A204.1 (cell line): ENCODE results near the gene ADAMTS17.
"Not testable (repeated sequence)": the region's sequence is repeated elsewhere in the genome, so short reads cannot be mapped to it uniquely, and the experiment has no call there.

Source experiments
- FAIRE-seq: peaks from 2 replicates; lab custom pipeline; 2012; peaks lifted over from hg19 to GRCh38; lab: Jason Lieb, UNC

The ADAMTS17 gene

DNA sequence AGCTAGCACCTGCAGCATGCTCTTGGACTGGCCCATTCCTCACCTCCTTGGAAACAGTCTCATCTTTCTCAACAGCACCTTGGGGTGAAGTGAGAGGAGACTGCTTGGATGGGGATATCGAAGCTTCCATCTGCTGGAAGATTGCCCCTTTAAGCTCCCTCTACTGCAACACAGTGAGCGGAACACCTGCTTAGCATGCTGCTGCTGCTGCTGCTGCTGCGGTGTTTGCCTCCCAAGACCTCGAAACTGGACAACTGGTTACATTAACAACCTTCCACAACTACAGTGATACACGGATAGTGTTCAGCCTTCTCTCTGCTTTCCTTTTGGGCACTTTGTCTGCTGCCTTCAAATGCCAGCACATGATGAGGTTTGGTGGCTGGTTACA is 354.7 kb downstream of the ADAMTS17 start:
- no peak for FAIRE-seq

GRCh38 chr15:99986297-99987118 is 355.3 kb downstream of the ADAMTS17 start:
- FAIRE-seq, result no peak

- FAIRE-seq, result no peak
These were observed 355.9 kb downstream of the ADAMTS17 start for GRCh38 chr15:99985878-99986277.

- no peak for FAIRE-seq
These were observed 357.1 kb downstream of the ADAMTS17 start for GRCh38 chr15:99984491-99985243.

DNA sequence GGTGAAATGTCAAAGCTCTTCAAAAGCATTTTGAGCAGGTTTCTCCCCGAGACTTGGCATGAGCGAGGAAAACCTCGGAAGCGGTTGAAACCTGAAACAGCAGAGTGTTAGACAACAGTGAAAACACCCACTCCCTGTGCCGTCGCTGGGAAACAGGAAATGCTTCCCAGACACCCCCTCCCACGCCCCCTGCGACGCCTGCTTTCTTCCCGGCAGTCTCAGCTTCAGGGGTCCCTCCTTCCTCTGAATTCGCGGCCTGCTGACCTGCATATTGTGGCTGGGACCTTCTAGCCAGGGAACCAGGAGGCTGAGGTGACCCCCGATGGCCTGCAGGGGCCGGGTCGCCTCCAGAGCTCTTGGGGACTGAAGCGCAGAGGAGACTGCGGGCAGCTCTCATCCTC is 357.9 kb downstream of the ADAMTS17 start:
- no peak for FAIRE-seq

GRCh38 chr15:99983171-99983885 is 358.4 kb downstream of the ADAMTS17 start:
- FAIRE-seq, result no peak

DNA sequence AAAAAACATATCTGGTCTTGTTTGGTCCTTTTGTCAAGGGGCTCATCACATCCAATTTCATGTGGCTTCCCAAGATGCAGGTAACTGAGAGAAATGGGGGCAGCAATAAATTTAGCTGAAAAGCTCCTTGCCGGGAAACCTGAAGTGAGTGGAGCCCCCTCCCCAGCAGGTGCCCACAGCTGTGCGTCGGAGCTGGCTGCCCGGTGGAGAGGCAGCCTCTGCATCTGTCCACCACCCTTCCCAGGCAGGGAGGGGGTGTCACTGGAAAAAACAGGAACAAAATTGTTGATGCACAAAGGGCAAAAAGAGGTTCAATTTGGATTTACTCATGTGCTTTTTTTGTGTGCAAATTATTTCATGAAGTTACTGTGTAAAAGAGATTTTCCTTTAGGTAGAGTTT is 359.1 kb downstream of the ADAMTS17 start:
- no peak for FAIRE-seq

DNA sequence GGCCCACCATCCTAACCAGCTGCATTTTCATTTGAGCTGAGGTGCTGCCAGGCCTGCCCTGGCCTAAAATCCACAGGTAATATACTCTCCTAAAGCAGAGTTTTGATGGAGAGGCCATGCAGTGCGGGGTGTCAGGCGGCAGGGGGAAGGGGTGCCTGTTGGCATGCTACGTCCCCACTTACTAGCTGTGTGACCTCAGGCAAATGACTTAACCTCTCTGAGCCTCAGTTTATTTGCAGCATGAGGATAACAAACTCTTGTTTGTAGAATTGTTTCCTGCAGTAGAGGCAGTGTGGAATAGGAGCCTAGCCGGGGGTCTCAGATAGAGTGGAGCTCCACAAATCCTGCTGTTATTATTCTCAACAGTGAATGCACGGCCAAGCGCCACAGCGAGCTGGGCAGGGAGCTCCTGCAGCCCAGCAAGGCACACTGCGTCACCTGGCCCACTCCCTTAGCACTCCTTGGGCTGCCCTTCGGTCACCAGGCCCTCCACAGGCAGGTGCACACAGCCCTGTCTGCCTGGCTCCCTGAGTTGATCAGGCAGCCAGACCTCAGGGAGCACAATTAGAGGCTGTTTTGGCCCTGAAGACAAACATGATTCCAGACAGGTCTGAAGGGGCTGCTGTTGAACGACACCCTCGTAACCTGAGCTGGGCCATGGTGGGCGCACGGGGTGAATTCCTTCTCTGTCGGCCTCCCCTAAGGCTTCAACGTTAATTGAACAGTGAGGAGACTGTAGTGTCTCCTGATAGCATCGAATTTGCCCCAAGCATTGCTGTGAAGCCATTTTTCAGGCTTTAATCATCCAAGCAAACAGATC is 359.7 kb downstream of the ADAMTS17 start:
- FAIRE-seq, result no peak

GRCh38 chr15:99981191-99981647 is 360.6 kb downstream of the ADAMTS17 start:
- no peak for FAIRE-seq

DNA sequence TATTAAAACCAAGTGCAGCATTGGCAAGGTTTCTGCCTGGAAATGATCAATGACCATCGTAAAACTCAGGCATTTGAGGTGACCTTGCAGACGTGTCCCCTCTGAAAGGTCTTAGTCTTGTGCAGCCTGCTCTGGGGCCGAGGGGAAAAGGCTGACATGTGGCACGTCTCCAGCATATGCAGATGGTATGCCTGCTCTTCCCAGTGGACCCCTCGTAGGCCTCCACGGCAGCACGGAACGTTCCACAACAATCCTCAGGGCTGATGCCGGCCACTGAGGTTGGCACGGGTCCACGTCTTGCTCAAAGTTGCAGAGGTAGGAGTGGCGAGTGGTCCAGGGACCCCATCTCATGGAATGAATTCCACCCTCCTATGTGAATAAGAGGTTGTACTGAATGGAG is 361.0 kb downstream of the ADAMTS17 start:
- no peak for FAIRE-seq

DNA sequence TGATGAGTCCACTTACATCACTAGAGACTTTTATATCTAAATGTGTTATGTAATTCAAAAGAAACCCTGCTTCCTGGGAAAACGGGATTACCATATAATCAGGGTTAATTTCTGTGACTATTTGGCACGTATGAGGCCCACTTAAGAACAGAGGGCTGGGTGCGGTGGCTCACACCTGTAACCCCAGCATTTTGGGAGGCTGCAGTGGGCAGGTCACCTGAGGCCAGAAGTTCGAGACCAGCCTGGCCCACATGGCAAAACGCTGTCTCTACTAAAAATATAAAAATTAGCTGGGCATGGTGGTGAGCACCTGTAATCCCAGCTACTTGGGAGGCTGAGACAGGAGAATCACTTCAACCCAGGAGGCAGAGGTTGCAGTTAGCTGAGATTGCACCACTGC is 361.9 kb downstream of the ADAMTS17 start:
- not testable (repeated sequence) for FAIRE-seq

DNA sequence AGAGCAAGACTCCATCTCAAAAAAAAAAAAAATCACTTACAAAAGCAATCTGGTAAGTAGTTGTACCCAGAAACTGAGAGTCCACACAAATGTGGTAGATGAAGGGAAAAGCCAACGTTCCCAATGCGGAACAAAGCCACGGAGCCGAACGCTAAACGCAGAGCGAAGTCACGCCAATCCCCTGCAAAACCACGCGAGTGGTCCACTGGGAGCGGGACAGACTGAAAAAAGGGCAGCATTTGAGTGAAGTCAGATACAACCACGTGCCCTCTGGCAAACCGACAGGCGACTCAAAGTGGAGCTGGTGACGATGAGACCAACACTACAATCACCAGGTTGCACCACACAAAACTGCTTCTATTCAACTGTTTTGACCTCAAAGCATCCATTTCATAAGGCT is 362.4 kb downstream of the ADAMTS17 start:
- FAIRE-seq, result no peak

DNA sequence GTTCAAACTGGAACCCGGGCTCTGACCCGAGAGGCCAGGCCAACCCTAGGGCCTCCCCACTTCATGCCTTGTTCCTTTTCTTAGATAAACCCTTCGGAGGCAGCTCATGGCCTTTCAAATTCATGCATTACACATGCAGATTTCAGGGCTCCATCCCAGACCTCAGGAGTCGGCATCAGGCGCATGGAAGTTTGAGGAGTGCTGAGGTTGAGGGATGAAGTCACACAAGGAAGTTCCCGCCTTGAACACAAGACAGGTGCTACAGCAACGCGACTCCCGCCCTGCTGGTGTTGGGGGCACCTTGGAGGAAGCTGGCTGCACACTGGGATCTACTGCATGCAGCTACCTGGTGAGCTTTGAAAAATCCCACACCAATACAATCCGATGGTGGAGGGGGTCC is 363.3 kb downstream of the ADAMTS17 start:
- FAIRE-seq, result no peak

- no peak for FAIRE-seq
These were observed 363.8 kb downstream of the ADAMTS17 start for GRCh38 chr15:99977929-99978328.

DNA sequence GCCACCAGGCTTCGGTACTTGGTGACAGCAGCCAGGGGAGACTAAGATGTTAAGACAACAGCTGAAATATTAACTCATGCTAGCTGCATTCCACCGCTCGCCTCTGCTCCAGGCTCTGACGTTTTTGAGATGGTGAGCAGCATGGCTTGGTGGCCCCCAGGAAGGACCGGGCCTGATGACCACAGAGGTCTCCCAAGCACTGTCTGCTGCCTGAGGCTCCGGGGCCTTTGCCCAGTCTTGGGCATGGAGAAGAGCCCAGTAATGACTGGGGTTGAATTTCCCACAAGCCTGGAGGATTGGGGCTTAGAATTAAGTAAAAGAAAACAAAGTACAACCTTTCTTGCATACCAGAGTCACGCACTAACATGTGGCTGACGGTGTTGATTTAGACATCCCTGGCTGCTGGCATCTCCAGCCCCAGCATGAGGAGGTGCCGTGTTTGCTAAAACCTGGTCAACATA is 364.9 kb downstream of the ADAMTS17 start:
- FAIRE-seq, result no peak

GRCh38 chr15:99976000-99976399 is 365.8 kb downstream of the ADAMTS17 start:
- FAIRE-seq, result no peak

GRCh38 chr15:99974246-99974645 is 367.5 kb downstream of the ADAMTS17 start:
- no peak for FAIRE-seq

GRCh38 chr15:99973351-99973750 is 368.4 kb downstream of the ADAMTS17 start:
- FAIRE-seq, result no peak

DNA sequence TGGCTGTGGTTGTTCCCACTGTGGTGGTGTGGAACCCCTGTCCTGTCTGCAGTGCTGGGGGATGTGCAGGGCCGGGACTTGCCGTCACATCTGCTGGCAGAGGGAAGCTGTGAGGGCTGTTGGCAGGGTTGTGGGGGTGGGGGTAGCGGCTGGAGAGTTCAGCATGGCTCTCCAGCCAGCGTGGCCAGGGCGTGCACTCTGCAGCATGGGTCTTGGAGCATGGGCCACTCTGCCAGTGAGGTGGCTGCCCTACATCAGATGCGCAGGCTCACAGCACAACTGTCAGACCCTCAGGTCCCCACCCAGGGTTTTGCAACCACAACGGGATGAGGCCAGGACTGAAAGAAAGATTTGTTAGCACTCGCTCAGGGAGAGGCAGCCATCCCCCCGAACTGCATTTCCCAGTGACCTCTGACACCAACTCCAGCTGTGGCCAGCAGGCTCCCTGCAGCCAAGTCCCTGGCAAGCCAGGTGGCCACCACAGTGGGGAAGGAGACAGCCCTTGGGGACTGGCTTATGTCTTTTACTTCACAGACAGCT is 370.8 kb downstream of the ADAMTS17 start:
- FAIRE-seq, result no peak

GRCh38 chr15:99969261-99969920 is 372.4 kb downstream of the ADAMTS17 start:
- FAIRE-seq, result no peak

DNA sequence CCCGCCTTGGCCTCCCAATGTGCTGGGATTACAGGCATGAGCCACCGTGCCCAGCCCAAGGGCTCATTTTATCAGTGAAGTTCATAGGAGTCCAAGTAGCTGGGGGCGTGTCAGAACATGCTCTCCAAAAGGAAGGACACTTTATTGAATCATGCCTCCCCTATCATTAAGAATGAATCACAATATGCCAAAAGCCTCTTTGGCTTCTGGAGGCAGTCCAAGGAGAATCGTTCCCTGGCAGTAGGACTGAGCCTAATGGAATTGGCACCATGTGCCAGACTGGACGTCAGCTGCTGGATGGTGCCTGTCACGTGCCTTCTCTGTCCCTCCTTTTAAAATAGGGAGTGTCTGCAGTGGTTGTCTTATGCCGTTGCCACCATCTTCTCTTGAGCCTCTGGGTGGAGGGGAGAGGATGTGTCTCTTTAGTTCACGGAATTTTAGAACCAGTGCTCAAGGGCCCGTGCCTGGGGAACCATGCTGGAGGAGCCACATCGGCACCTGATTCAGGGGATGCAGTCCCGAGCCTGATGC is 373.9 kb downstream of the ADAMTS17 start:
- no peak for FAIRE-seq
